Measurements from ENCODE around the gene B3GNT7. TPM values are rescaled to one million over a fixed set of nuclear protein-coding genes. Genes with fewer than 3 reads are reported as not detected.

The B3GNT7 gene
- polyA plus RNA-seq, 1 donor (not counting 4 experiments of a cell fraction or from before 2014, with no cell fraction given): not detected

DNA sequence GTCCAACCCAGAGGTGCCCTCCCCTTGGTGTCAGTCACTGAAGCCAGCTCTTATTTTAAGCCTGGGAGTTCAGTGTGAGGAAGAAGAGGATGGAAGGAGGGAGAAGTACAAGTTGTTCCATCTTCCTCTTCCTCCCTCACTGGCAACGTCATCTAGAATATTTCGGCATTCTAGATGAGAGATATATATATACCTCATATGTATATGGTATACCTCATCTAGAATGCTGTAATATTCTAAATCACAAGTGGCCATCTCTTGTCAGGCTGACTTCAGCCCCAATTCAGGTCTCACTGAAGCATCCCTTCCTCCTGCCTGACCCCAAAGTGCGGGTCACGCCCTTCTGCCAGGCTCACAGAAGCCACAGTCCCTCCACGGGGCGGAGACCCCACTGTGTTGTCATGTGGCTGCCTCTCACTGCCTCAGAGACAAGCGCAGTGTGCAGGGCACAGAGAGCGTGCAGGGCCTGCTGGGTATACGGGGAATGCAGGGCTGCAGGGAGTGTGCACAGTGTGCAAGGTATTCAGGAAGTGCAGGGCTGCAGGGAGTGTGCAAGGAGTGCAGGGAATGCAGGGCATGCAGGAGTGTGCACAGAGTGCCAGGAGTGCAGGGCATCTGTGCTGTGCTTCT lies 32.8 kb upstream of the B3GNT7 start:
- no peaks in the 10 kb centered on the region for H3K36me3 ChIP-seq (ENCODE audit: control insufficient read depth in 2 of 2, extremely low read depth in 1 of 2, insufficient read depth in 2 of 2, low read length in 2 of 2)
- no peak overlapping the region for H3K4me3 ChIP-seq (ENCODE audit: control insufficient read depth in 2 of 3, extremely low read depth in 1 of 3, insufficient read depth in 2 of 3, low read depth in 1 of 3, low read length in 3 of 3)
- no peaks in the 10 kb centered on the region for H3K9me1 ChIP-seq (ENCODE audit: control insufficient read depth, extremely low read depth, insufficient read depth, low read length)
- no peak overlapping the region for H3K27ac ChIP-seq (ENCODE audit: control insufficient read depth, insufficient read depth, low read length)
- no peaks in the 10 kb centered on the region for H4K20me1 ChIP-seq (ENCODE audit: control insufficient read depth, extremely low read depth, insufficient read depth, low read length)
- no peaks in the 10 kb centered on the region for H3K9me3 ChIP-seq (ENCODE audit: control insufficient read depth, low read depth, low read length)
- no peaks in the 10 kb centered on the region for H3K27me3 ChIP-seq (ENCODE audit: control insufficient read depth, extremely low read depth, insufficient read depth, low read length)
- no peaks in the 10 kb centered on the region for H3K79me2 ChIP-seq (ENCODE audit: control insufficient read depth, insufficient read depth, low read length)
- dilution Hi-C loops (cut with MboI; ENCODE audit: extremely low pct_ligation_motif_present, low sequenced_read_pairs): no loop called here
- H3K9ac ChIP-seq (ENCODE audit: control insufficient read depth, extremely low read depth, insufficient read depth, low read length): no peak overlapping the region
- H3K4me2 ChIP-seq (ENCODE audit: control insufficient read depth, extremely low read depth, insufficient read depth, low read depth, low read length): no peak overlapping the region
- FAIRE-seq: no peak
- TF ChIP-seq EZH2 (IDR thresholded peaks at IDR 0.05; ENCODE audit: low read length): no peak
- TF ChIP-seq, protein P1, sequence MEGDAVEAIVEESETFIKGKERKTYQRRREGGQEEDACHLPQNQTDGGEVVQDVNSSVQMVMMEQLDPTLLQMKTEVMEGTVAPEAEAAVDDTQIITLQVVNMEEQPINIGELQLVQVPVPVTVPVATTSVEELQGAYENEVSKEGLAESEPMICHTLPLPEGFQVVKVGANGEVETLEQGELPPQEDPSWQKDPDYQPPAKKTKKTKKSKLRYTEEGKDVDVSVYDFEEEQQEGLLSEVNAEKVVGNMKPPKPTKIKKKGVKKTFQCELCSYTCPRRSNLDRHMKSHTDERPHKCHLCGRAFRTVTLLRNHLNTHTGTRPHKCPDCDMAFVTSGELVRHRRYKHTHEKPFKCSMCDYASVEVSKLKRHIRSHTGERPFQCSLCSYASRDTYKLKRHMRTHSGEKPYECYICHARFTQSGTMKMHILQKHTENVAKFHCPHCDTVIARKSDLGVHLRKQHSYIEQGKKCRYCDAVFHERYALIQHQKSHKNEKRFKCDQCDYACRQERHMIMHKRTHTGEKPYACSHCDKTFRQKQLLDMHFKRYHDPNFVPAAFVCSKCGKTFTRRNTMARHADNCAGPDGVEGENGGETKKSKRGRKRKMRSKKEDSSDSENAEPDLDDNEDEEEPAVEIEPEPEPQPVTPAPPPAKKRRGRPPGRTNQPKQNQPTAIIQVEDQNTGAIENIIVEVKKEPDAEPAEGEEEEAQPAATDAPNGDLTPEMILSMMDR (optimal IDR thresholded peaks at IDR 0.05 in 1 of 3, IDR thresholded peaks at IDR 0.05 in 1 of 3, conservative IDR thresholded peaks at IDR 0.05 in 1 of 3; ENCODE audit: extremely low read depth in 1 of 3, insufficient read depth in 2 of 3, low read length in 3 of 3): no peak
- no peak overlapping the region for H2AFZ ChIP-seq (ENCODE audit: control insufficient read depth, low read length)
- H3K4me1 ChIP-seq (ENCODE audit: control insufficient read depth, extremely low read depth, insufficient read depth, low read length): peaks cover 12% of the 10 kb centered on the region
- DNase-seq (ENCODE audit: low read depth, low spot score): no peak

DNA sequence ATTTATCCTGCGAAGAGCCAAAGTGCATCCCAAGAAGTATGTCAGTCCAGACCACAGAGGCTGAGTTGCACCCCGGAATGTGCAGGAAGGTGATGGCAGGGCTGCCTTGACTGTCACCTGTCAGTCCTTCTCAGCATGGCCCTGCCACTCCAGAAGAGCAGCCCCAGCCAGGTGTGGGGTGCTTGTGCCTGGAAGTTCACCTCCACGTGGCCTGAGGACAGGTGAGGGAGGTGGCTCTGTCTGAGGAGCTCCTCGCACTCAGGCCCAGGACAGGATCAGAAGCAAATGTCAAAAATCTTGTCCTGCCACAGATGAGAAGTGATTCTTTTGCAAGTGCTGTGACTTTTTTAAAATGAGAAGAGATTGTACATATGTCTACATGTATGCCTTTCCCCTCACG lies 31.4 kb upstream of the B3GNT7 start:
- dilution Hi-C loops (cut with MboI; ENCODE audit: extremely low pct_ligation_motif_present, low sequenced_read_pairs): no loop called here
- Histone ChIP-seq H3K4me2 (ENCODE audit: control insufficient read depth, extremely low read depth, insufficient read depth, low read depth, low read length) (no peak overlapping the region), H3K9me1 (ENCODE audit: control insufficient read depth, extremely low read depth, insufficient read depth, low read length) (no peaks in the 10 kb centered on the region), H3K79me2 (ENCODE audit: control insufficient read depth, insufficient read depth, low read length) (no peaks in the 10 kb centered on the region), H3K27ac (ENCODE audit: control insufficient read depth, insufficient read depth, low read length) (no peak overlapping the region), H3K4me3 (ENCODE audit: control insufficient read depth in 2 of 3, extremely low read depth in 1 of 3, insufficient read depth in 2 of 3, low read depth in 1 of 3, low read length in 3 of 3) (no peak overlapping the region), H3K9ac (ENCODE audit: control insufficient read depth, extremely low read depth, insufficient read depth, low read length) (no peak overlapping the region), H3K36me3 (ENCODE audit: control insufficient read depth in 2 of 2, extremely low read depth in 1 of 2, insufficient read depth in 2 of 2, low read length in 2 of 2) (no peaks in the 10 kb centered on the region), H4K20me1 (ENCODE audit: control insufficient read depth, extremely low read depth, insufficient read depth, low read length) (no peaks in the 10 kb centered on the region), H2AFZ (ENCODE audit: control insufficient read depth, low read length) (no peak overlapping the region), H3K9me3 (ENCODE audit: control insufficient read depth, low read depth, low read length) (no peaks in the 10 kb centered on the region), H3K4me1 (ENCODE audit: control insufficient read depth, extremely low read depth, insufficient read depth, low read length) (peaks cover 12% of the 10 kb centered on the region), H3K27me3 (ENCODE audit: control insufficient read depth, extremely low read depth, insufficient read depth, low read length) (no peaks in the 10 kb centered on the region)
- TF ChIP-seq, protein P1 (optimal IDR thresholded peaks at IDR 0.05 in 1 of 3, IDR thresholded peaks at IDR 0.05 in 1 of 3, conservative IDR thresholded peaks at IDR 0.05 in 1 of 3; ENCODE audit: extremely low read depth in 1 of 3, insufficient read depth in 2 of 3, low read length in 3 of 3): no peak
- no peak for TF ChIP-seq EZH2 (IDR thresholded peaks at IDR 0.05; ENCODE audit: low read length)
- DNase-seq (ENCODE audit: low read depth, low spot score): no peak
- FAIRE-seq: no peak

Measured in keratinocyte (primary cell).